PC-9 (cell line): Measurements from ENCODE around the gene MPPED2. TPM values are rescaled to one million over a fixed set of nuclear protein-coding genes. Genes with fewer than 3 reads are reported as not detected.

ENCODE experiments used
- BruUV-seq: library from RNA; stranded (reverse); fragments of 400-500 nt; replicated peaks from 2 replicates; lab custom pipeline; 2021; lab: Mats Ljungman, UMichigan
- CTCF ChIA-PET: fragments of 300-600 bp; sonication (Branson Sonifier 250); formaldehyde crosslinking; loops from one replicate; lab custom pipeline; 2022; ENCODE audit warnings: antibody characterized with exemption; lab: Charles Lee
- POLR2A ChIA-PET: fragments of 300-600 bp; sonication (Branson Sonifier 250); formaldehyde crosslinking; loops from one replicate; lab custom pipeline; 2022; ENCODE audit warnings: antibody characterized with exemption; ENCODE audit not compliant: unreplicated experiment; lab: Charles Lee
- DNase-seq, 2 experiments: peaks; one replicate each; pipeline versions ENCODE4 v3.0.0 to v3.0.0-alpha.2; 2015 to 2022; ENCODE audit warnings: mixed read lengths in 1 of 2
- H2AFZ ChIP-seq: fragments of 200-600 bp; sonication (generic); 2 replicates; pipeline ENCODE4 v1.8.1; 2017; ENCODE audit warnings: antibody characterized with exemption
- H3F3A ChIP-seq: fragments of 200-600 bp; sonication (generic); 2 replicates; pipeline ENCODE4 v1.8.1; 2017; ENCODE audit warnings: antibody characterized with exemption, mild to moderate bottlenecking, low read depth; ENCODE audit not compliant: insufficient read depth
- H3K27ac ChIP-seq: fragments of 200-600 bp; sonication (generic); 2 replicates; pipeline ENCODE4 v1.6.1; 2016; ENCODE audit warnings: mixed run types
- H3K27me3 ChIP-seq: fragments of 200-600 bp; sonication (generic); 2 replicates; pipeline ENCODE4 v1.6.1; 2016; ENCODE audit warnings: low read depth, mixed run types; ENCODE audit not compliant: insufficient read depth
- H3K36me3 ChIP-seq: fragments of 200-600 bp; sonication (generic); 2 replicates; pipeline ENCODE4 v1.6.1; 2016; ENCODE audit warnings: low read depth, mixed run types
- H3K4me1 ChIP-seq: fragments of 200-600 bp; sonication (generic); replicated peaks from 2 replicates; pipeline ENCODE4 v1.6.1; 2016; ENCODE audit warnings: mixed run types; ENCODE audit not compliant: insufficient read depth
- H3K4me2 ChIP-seq: fragments of 200-600 bp; sonication (generic); 2 replicates; pipeline ENCODE4 v1.6.1; 2017; ENCODE audit warnings: mixed run types
- H3K4me3 ChIP-seq: fragments of 200-600 bp; sonication (generic); 2 replicates; pipeline ENCODE4 v1.6.1; 2016; ENCODE audit warnings: mixed run types
- H3K79me2 ChIP-seq: fragments of 200-600 bp; sonication (generic); 2 replicates; pipeline ENCODE4 v1.6.1; 2017; ENCODE audit warnings: low read depth, mixed run types
- H3K9me2 ChIP-seq: fragments of 200-600 bp; sonication (generic); 2 replicates; pipeline ENCODE4 v1.8.1; 2017; ENCODE audit warnings: mild to moderate bottlenecking; ENCODE audit not compliant: insufficient read depth
- H3K9me3 ChIP-seq: fragments of 200-600 bp; sonication (generic); 2 replicates; pipeline ENCODE4 v1.8.1; 2016; ENCODE audit warnings: low read depth; ENCODE audit not compliant: insufficient read depth
- H4K20me1 ChIP-seq: fragments of 200-600 bp; sonication (generic); 2 replicates; pipeline ENCODE4 v1.8.1; 2017; ENCODE audit not compliant: insufficient read depth
- CTCF ChIP-seq: fragments of 200-600 bp; sonication (generic); conservative IDR thresholded peaks from 2 replicates; pipeline ENCODE4 v1.6.1; 2017; ENCODE audit warnings: mixed run types, antibody characterized with exemption, mild to moderate bottlenecking, moderate library complexity
- EZH2 ChIP-seq: fragments of 200-600 bp; sonication (generic); IDR thresholded peaks from 2 replicates; pipeline ENCODE4 v1.8.0; 2017; ENCODE audit warnings: antibody characterized with exemption, low read depth
- intact Hi-C: fragments of 100-400 bp; cut with micrococcal nuclease; formaldehyde crosslinking; loops from one replicate; pipeline ENCODE4 v1.10.0; 2022; ENCODE audit not compliant: unreplicated experiment
- total RNA-seq: library from RNA; stranded (reverse); gene quantifications from 2 replicates; pipeline ENCODE4 v1.2.3, GENCODE V29; 2021

The MPPED2 gene
- total RNA-seq, 1 experiment from 2014 or later = not detected

GRCh38 chr11:30404136-30404535 lies 182.0 kb downstream of the MPPED2 start:
- no peaks in the 10 kb centered on the region for H3K36me3 ChIP-seq
- no peak for DNase-seq
- H3K4me2 ChIP-seq = no peak overlapping the region
- no peaks in the 10 kb centered on the region for H3F3A ChIP-seq
- no peaks in the 10 kb centered on the region for H4K20me1 ChIP-seq
- no peaks in the 10 kb centered on the region for H3K9me2 ChIP-seq
- BruUV-seq = no TSS peak
- ChIA-PET CTCF (no interaction called here), POLR2A (no interaction called here)
- no peaks in the 10 kb centered on the region for H3K9me3 ChIP-seq
- H3K27ac ChIP-seq = no peak overlapping the region
- H3K4me3 ChIP-seq = no peak overlapping the region
- intact Hi-C loops = no loop called here
- TF ChIP-seq EZH2 (no peak), CTCF (no peak)
- H3K27me3 ChIP-seq = peaks cover 58% of the 10 kb centered on the region
- H3K4me1 ChIP-seq = no peaks in the 10 kb centered on the region
- H2AFZ ChIP-seq = no peak overlapping the region
- no peaks in the 10 kb centered on the region for H3K79me2 ChIP-seq

GRCh38 chr11:30395751-30396150 lies 190.4 kb downstream of the MPPED2 start:
- Histone ChIP-seq H3K27ac (no peak overlapping the region), H3K4me3 (no peak overlapping the region), H4K20me1 (no peaks in the 10 kb centered on the region), H3F3A (no peaks in the 10 kb centered on the region), H3K79me2 (no peaks in the 10 kb centered on the region), H3K4me2 (no peak overlapping the region), H3K36me3 (no peaks in the 10 kb centered on the region), H2AFZ (no peak overlapping the region), H3K9me2 (no peaks in the 10 kb centered on the region), H3K9me3 (no peaks in the 10 kb centered on the region), H3K4me1 (no peaks in the 10 kb centered on the region), H3K27me3 (0 out of 2 replicates have a peak, but pooled peaks cover 3% of the 10 kb centered on the region)
- POLR2A ChIA-PET = no interaction called here
- no peak for TF ChIP-seq EZH2
- TF ChIP-seq CTCF = no peak
- DNase-seq = no peak
- CTCF ChIA-PET = no interaction called here
- no TSS peak for BruUV-seq
- intact Hi-C loops = no loop called here

GRCh38 chr11:30393012-30393411 lies 193.1 kb downstream of the MPPED2 start:
- Histone ChIP-seq H3F3A (no peaks in the 10 kb centered on the region), H3K27ac (no peak overlapping the region), H3K4me3 (no peak overlapping the region), H3K9me3 (no peaks in the 10 kb centered on the region), H3K36me3 (no peaks in the 10 kb centered on the region), H3K4me2 (no peak overlapping the region), H2AFZ (no peak overlapping the region), H4K20me1 (no peaks in the 10 kb centered on the region), H3K79me2 (no peaks in the 10 kb centered on the region), H3K4me1 (no peaks in the 10 kb centered on the region), H3K27me3 (peaks cover 12% of the 10 kb centered on the region), H3K9me2 (no peaks in the 10 kb centered on the region)
- TF ChIP-seq EZH2 (no peak), CTCF (no peak)
- CTCF ChIA-PET = no interaction called here
- DNase-seq = no peak
- BruUV-seq = no TSS peak
- POLR2A ChIA-PET = no interaction called here
- intact Hi-C loops = no loop called here
